ENCODE data around the gene KRT73. TPM values are rescaled to one million over a fixed set of nuclear protein-coding genes. Genes with fewer than 3 reads are reported as not detected.

Gene KRT73
- total RNA-seq, 1 donor from 2014 or later = 0.77 TPM

DNA sequence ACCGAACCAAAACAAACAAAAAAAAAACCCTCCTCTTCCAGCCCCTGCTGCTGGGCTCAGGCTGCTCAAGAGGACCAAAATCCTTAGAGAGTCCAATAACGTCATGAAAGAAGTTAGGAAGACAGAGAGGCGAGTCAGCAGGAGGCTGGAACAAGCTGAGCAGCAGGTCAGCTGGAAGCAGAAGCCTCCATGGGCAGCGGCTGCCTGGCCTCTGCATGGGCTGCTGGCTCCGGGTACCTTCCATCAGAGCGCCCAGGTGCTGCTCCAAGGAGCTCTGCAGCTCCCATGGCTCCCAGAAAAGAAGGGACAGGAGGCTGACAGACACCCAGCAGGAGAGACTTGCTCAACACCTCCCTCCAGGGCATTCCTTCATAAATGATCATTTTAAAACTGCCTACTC, 36.9 kb upstream of the KRT73 start:
- H3K9me3 Mint-ChIP-seq (ENCODE audit: unreplicated experiment) = no peaks in the 10 kb centered on the region
- H3K4me1 Mint-ChIP-seq (ENCODE audit: unreplicated experiment) = peaks cover 19% of the 10 kb centered on the region
- H3K36me3 Mint-ChIP-seq (ENCODE audit: low read depth, unreplicated experiment) = no peaks in the 10 kb centered on the region
- peaks cover 8% of the 10 kb centered on the region for H3K27me3 Mint-ChIP-seq (ENCODE audit: unreplicated experiment)
- H3K4me3 Mint-ChIP-seq (ENCODE audit: unreplicated experiment) = no peak overlapping the region
- DNase-seq (ENCODE audit: low spot score) = no peak
- no peak overlapping the region for H3K27ac Mint-ChIP-seq (ENCODE audit: unreplicated experiment)
- TF ChIP-seq, protein P1, sequence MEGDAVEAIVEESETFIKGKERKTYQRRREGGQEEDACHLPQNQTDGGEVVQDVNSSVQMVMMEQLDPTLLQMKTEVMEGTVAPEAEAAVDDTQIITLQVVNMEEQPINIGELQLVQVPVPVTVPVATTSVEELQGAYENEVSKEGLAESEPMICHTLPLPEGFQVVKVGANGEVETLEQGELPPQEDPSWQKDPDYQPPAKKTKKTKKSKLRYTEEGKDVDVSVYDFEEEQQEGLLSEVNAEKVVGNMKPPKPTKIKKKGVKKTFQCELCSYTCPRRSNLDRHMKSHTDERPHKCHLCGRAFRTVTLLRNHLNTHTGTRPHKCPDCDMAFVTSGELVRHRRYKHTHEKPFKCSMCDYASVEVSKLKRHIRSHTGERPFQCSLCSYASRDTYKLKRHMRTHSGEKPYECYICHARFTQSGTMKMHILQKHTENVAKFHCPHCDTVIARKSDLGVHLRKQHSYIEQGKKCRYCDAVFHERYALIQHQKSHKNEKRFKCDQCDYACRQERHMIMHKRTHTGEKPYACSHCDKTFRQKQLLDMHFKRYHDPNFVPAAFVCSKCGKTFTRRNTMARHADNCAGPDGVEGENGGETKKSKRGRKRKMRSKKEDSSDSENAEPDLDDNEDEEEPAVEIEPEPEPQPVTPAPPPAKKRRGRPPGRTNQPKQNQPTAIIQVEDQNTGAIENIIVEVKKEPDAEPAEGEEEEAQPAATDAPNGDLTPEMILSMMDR (IDR thresholded peaks at IDR 0.05; ENCODE audit: unreplicated experiment) = no peak

- no peak within 1 kb of the TSS for H3K4me3 Mint-ChIP-seq (ENCODE audit: unreplicated experiment)
Observed at GRCh38 chr12:52651726-52652261, 33.4 kb upstream of the KRT73 start, which contains the start of gene KRT2. TSS of gene KRT2 (minus strand) at chr12:52652211. CDS start at chr12:52652142, 69 bp downstream.

GRCh38 chr12:52650520-52651081, 32.2 kb upstream of the KRT73 start:
- H3K4me3 Mint-ChIP-seq (ENCODE audit: unreplicated experiment) = no peak overlapping the region
- H3K36me3 Mint-ChIP-seq (ENCODE audit: low read depth, unreplicated experiment) = no peaks in the 10 kb centered on the region
- peaks cover 17% of the 10 kb centered on the region for H3K4me1 Mint-ChIP-seq (ENCODE audit: unreplicated experiment)
- peak overlapping the region; percentile 72 for H3K27ac Mint-ChIP-seq (ENCODE audit: unreplicated experiment)
- no peak for DNase-seq (ENCODE audit: low spot score)
- TF ChIP-seq, protein P1 (IDR thresholded peaks at IDR 0.05; ENCODE audit: unreplicated experiment) = no peak
- peaks cover 2% of the 10 kb centered on the region for H3K27me3 Mint-ChIP-seq (ENCODE audit: unreplicated experiment)
- H3K9me3 Mint-ChIP-seq (ENCODE audit: unreplicated experiment) = no peaks in the 10 kb centered on the region

More at GRCh38 chr12:52651726-52652261, 33.4 kb upstream of the KRT73 start, which contains the start of gene KRT2:
- Mint-ChIP-seq H3K4me1 (ENCODE audit: unreplicated experiment) (peaks cover 28% of the 10 kb centered on the region), H3K27me3 (ENCODE audit: unreplicated experiment) (peaks cover 5% of the 10 kb centered on the region), H3K36me3 (ENCODE audit: low read depth, unreplicated experiment) (no peaks in the 10 kb centered on the region), H3K9me3 (ENCODE audit: unreplicated experiment) (no peaks in the 10 kb centered on the region), H3K27ac (ENCODE audit: unreplicated experiment) (no peak within 1 kb of the TSS)
- no peak for DNase-seq (ENCODE audit: low spot score)
- TF ChIP-seq, protein P1 (IDR thresholded peaks at IDR 0.05; ENCODE audit: unreplicated experiment) = no peak

DNA sequence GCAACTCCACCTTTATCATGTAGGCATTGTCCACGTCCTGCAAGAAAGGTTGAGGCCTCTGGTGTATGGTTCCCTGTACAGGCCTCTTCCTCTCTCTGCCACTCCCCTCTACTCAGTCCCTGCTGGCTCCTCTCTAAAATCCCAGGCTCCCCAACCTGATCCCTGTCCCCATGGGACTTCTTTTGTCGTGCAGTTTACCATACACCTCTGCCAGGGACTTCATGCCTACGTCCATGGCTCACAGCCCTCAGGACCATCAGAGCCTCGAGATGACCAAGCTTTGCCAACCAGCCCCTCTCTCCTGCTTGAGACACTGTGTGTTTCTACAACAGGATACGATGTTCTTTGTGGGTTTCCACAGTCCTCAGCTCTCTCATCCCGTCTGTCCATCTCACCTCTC, 30.7 kb upstream of the KRT73 start:
- Mint-ChIP-seq H3K4me1 (ENCODE audit: unreplicated experiment) (peaks cover 14% of the 10 kb centered on the region), H3K27ac (ENCODE audit: unreplicated experiment) (no peak overlapping the region), H3K9me3 (ENCODE audit: unreplicated experiment) (no peaks in the 10 kb centered on the region), H3K27me3 (ENCODE audit: unreplicated experiment) (no peaks in the 10 kb centered on the region), H3K4me3 (ENCODE audit: unreplicated experiment) (no peak overlapping the region), H3K36me3 (ENCODE audit: low read depth, unreplicated experiment) (no peaks in the 10 kb centered on the region)
- TF ChIP-seq, protein P1 (IDR thresholded peaks at IDR 0.05; ENCODE audit: unreplicated experiment) = no peak
- no peak for DNase-seq (ENCODE audit: low spot score)

DNA sequence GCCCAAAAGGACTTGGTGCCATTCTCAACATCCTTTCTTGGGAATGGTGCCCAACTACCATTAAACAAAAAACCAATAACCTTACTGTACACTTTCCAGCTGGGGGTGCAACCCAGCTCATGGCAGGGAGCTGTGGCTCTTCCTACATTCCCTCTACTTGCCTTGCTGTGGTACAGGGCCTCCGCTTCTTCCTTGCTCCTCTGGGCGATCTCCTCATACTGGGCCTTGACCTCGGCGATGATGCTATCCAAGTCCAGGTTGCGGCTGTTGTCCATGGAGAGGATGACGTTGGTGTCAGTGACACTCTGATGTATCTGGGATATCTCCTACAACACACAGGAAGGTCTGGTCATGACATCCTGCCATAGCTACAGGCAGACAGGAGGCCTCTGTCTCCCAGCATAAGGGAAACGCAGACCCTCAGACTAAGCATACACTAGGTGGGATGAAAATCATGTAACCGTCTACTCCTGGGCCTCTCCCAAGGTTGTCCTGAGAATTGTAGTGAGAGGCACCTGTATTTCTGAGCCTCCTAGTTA, 29.7 kb upstream of the KRT73 start:
- no peaks in the 10 kb centered on the region for H3K9me3 Mint-ChIP-seq (ENCODE audit: unreplicated experiment)
- no peaks in the 10 kb centered on the region for H3K36me3 Mint-ChIP-seq (ENCODE audit: low read depth, unreplicated experiment)
- DNase-seq (ENCODE audit: low spot score) = no peak
- no peaks in the 10 kb centered on the region for H3K27me3 Mint-ChIP-seq (ENCODE audit: unreplicated experiment)
- H3K4me3 Mint-ChIP-seq (ENCODE audit: unreplicated experiment) = no peak overlapping the region
- TF ChIP-seq, protein P1 (IDR thresholded peaks at IDR 0.05; ENCODE audit: unreplicated experiment) = no peak
- no peak overlapping the region for H3K27ac Mint-ChIP-seq (ENCODE audit: unreplicated experiment)
- H3K4me1 Mint-ChIP-seq (ENCODE audit: unreplicated experiment) = peaks cover 14% of the 10 kb centered on the region
